Tracheal epithelial cell (primary cell): ENCODE data around the gene ADPRS. TPM values are rescaled to one million over a fixed set of nuclear protein-coding genes. Genes with fewer than 3 reads are reported as not detected.

Source experiments
- total RNA-seq: library from RNA; depleted of rRNA; stranded (reverse); fragments of >200 nt; gene quantifications from 2 replicates; pipeline ENCODE4 v1.2.1, GENCODE V29; 2014

Gene ADPRS
- 40.9 and 59.5 TPM in 2 replicates for total RNA-seq

GRCh38 chr1:36088577-36089392, at the start of gene ADPRS:
Gene ADPRS, plus strand, starts transcription at chr1:36088892. Its CDS starts 13 bp downstream, at chr1:36088905.

GRCh38 chr1:36083635-36084496, 4.8 kb upstream of the ADPRS start, which contains the start of gene TEKT2:
Gene TEKT2, plus strand, starts transcription at chr1:36084094. Its CDS starts 828 bp downstream, at chr1:36084922.

GRCh38 chr1:36125129-36125991, 36.7 kb downstream of the ADPRS start, which contains the start of gene COL8A2:
Gene COL8A2, minus strand, starts transcription at chr1:36125222. Its CDS starts 24,980 bp downstream, at chr1:36100242.

Other genes with a start within 250 kb of the ADPRS start
- gene AGO1, start 205.7 kb upstream of the ADPRS start, total RNA-seq: 5.3 and 5.5 TPM in 2 replicates
- gene AGO3, start 157.8 kb upstream of the ADPRS start, total RNA-seq: 8.4 and 10.2 TPM in 2 replicates
- gene TEKT2, start 4.8 kb upstream of the ADPRS start, total RNA-seq: under 0.01 TPM in 1 of 2 replicates, not detected in the other
- 3.0 and 3.1 TPM in 2 replicates for gene COL8A2, start 36.3 kb downstream of the ADPRS start, total RNA-seq
- gene TRAPPC3, start 60.6 kb downstream of the ADPRS start, total RNA-seq: 82.5 and 123 TPM in 2 replicates
- gene MAP7D1, start 67.3 kb downstream of the ADPRS start, total RNA-seq: 68.6 and 152 TPM in 2 replicates
- 80.2 and 86.5 TPM in 2 replicates for gene THRAP3, start 135.6 kb downstream of the ADPRS start, total RNA-seq
- gene SH3D21, start 217.5 kb downstream of the ADPRS start, total RNA-seq: 3.2 and 7.0 TPM in 2 replicates
- 47.3 and 56.6 TPM in 2 replicates for gene EVA1B, start 234.8 kb downstream of the ADPRS start, total RNA-seq